Cardiac atrium fibroblast (primary cell): ENCODE results near the gene ATF3. TPM values are rescaled to one million over a fixed set of nuclear protein-coding genes. Genes with fewer than 3 reads are reported as not detected.

Experiments
- total RNA-seq: library from RNA; depleted of rRNA; stranded (reverse); fragments of >200 nt; gene quantifications from 2 replicates; pipeline ENCODE4 v1.2.3, GENCODE V29; 2015

The ATF3 gene
- 4.0 and 6.3 TPM in 2 replicates for total RNA-seq

GRCh38 chr1:212608392-212608958, at the start of gene ATF3:
ATF3 (plus strand) TSS chr1:212608761; CDS start chr1:212615022, 6,261 bp downstream.

Other genes starting within 250 kb of the ATF3 start
- gene PACC1, start 193.9 kb upstream of the ATF3 start, total RNA-seq, result 4.2 and 7.4 TPM in 2 replicates
- 31.3 and 48.2 TPM in 2 replicates for gene NENF, start 175.8 kb upstream of the ATF3 start, total RNA-seq
- gene BATF3, start 91.1 kb downstream of the ATF3 start, total RNA-seq, result not detected in 2 replicates
- gene NSL1, start 183.0 kb downstream of the ATF3 start, total RNA-seq, result 17.9 and 33.0 TPM in 2 replicates
- gene TATDN3, start 183.1 kb downstream of the ATF3 start, total RNA-seq, result 7.8 and 12.8 TPM in 2 replicates
- gene SPATA45, start 238.9 kb downstream of the ATF3 start, total RNA-seq, result not detected in 2 replicates
- gene FLVCR1, start 249.5 kb downstream of the ATF3 start, total RNA-seq, result 7.6 and 7.8 TPM in 2 replicates